ENCODE results near the gene CFAP46. TPM values are rescaled to one million over a fixed set of nuclear protein-coding genes. Genes with fewer than 3 reads are reported as not detected.
A peak's percentile ranks its signal among the peaks of the same experiment; 100 is the strongest.
"Not testable (repeated sequence)": the region's sequence is repeated elsewhere in the genome, so short reads cannot be mapped to it uniquely, and the experiment has no call there.

Gene CFAP46
- total RNA-seq, 2 experiments from 2014 or later = not detected

DNA sequence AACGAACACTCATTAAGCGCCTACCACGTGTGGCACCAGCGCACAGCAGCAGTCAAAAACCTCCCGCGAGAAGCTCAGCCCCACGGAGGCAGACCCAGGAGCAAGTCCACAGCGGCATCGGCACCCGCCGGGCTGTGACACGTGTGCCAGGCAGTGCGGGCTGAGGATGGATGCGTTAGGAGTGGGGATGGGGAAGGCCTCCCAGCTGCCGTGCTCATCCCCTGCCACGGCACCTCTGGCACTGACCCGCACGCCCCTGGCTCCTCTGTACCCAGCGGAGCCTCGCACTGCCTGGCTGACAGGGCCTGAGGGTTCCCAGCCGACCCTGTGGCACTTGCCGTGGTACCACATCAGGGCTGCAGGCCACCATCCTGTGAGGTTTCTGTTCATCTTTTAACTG, 16.8 kb downstream of the CFAP46 start:
- intact Hi-C loops (cut with DNase I, micrococcal nuclease) = no loop called here
- peaks cover 0 to 15% of the 10 kb centered on the region in 2 experiments for H3K9me3 ChIP-seq (ENCODE audit: control insufficient read depth in 1 of 2, insufficient read depth in 1 of 2, low read length in 2 of 2)
- H3K36me3 ChIP-seq (ENCODE audit: insufficient read depth, low read length) = no peaks in the 10 kb centered on the region
- H3K4me1 Mint-ChIP-seq (ENCODE audit: low read depth) = no peaks in the 10 kb centered on the region
- ChIA-PET POLR2A (no interaction called here), CTCF (no interaction called here)
- H3K9me3 Mint-ChIP-seq = no peaks in the 10 kb centered on the region
- DNase-seq (peak in 1 of 14 experiments; percentile 1), ATAC-seq (ENCODE audit: poor library complexity) (no peak)
- TF ChIP-seq, protein P1, sequence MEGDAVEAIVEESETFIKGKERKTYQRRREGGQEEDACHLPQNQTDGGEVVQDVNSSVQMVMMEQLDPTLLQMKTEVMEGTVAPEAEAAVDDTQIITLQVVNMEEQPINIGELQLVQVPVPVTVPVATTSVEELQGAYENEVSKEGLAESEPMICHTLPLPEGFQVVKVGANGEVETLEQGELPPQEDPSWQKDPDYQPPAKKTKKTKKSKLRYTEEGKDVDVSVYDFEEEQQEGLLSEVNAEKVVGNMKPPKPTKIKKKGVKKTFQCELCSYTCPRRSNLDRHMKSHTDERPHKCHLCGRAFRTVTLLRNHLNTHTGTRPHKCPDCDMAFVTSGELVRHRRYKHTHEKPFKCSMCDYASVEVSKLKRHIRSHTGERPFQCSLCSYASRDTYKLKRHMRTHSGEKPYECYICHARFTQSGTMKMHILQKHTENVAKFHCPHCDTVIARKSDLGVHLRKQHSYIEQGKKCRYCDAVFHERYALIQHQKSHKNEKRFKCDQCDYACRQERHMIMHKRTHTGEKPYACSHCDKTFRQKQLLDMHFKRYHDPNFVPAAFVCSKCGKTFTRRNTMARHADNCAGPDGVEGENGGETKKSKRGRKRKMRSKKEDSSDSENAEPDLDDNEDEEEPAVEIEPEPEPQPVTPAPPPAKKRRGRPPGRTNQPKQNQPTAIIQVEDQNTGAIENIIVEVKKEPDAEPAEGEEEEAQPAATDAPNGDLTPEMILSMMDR (IDR thresholded peaks at IDR 0.05) = no peak
- no peaks in the 10 kb centered on the region for H3K27me3 ChIP-seq (ENCODE audit: control insufficient read depth in 1 of 2, insufficient read depth in 2 of 2, low read length in 2 of 2)
- no peak overlapping the region for H3K27ac Mint-ChIP-seq
- no peaks in the 10 kb centered on the region for H3K27me3 Mint-ChIP-seq
- no peaks in the 10 kb centered on the region for H3K4me1 ChIP-seq (ENCODE audit: insufficient read depth, low read length)
- H3K4me3 Mint-ChIP-seq = no peak overlapping the region
- no peaks in the 10 kb centered on the region for H3K36me3 Mint-ChIP-seq (ENCODE audit: low read depth)
- H3K27ac ChIP-seq (ENCODE audit: low read depth in 1 of 2, low read length in 2 of 2) = no peak overlapping the region
- no peak overlapping the region for H3K4me3 ChIP-seq (ENCODE audit: low read length)

GRCh38 chr10:132925071-132925561, 17.3 kb downstream of the CFAP46 start:
- ChIA-PET CTCF (no interaction called here), POLR2A (no interaction called here)
- H3K36me3 Mint-ChIP-seq (ENCODE audit: low read depth) = no peaks in the 10 kb centered on the region
- intact Hi-C loops (cut with DNase I, micrococcal nuclease) = no loop called here
- Histone ChIP-seq H3K36me3 (ENCODE audit: insufficient read depth, low read length) (no peaks in the 10 kb centered on the region), H3K27me3 (ENCODE audit: control insufficient read depth in 1 of 2, insufficient read depth in 2 of 2, low read length in 2 of 2) (no peaks in the 10 kb centered on the region), H3K4me3 (ENCODE audit: low read length) (no peak overlapping the region), H3K27ac (ENCODE audit: low read depth in 1 of 2, low read length in 2 of 2) (no peak overlapping the region), H3K9me3 (ENCODE audit: control insufficient read depth in 1 of 2, insufficient read depth in 1 of 2, low read length in 2 of 2) (peaks cover 0 to 13% of the 10 kb centered on the region in 2 experiments), H3K4me1 (ENCODE audit: insufficient read depth, low read length) (no peaks in the 10 kb centered on the region)
- H3K4me3 Mint-ChIP-seq = no peak overlapping the region
- no peak overlapping the region for H3K27ac Mint-ChIP-seq
- no peaks in the 10 kb centered on the region for H3K9me3 Mint-ChIP-seq
- peak in 1 of 14 experiments; percentile 1 for DNase-seq
- H3K27me3 Mint-ChIP-seq = no peaks in the 10 kb centered on the region
- no peaks in the 10 kb centered on the region for H3K4me1 Mint-ChIP-seq (ENCODE audit: low read depth)
- TF ChIP-seq, protein P1 (IDR thresholded peaks at IDR 0.05) = no peak
- ATAC-seq (ENCODE audit: poor library complexity) = no peak

GRCh38 chr10:132924046-132924952, 18.1 kb downstream of the CFAP46 start:
- TF ChIP-seq, protein P1 (IDR thresholded peaks at IDR 0.05) = no peak
- CTCF ChIA-PET = no interaction called here
- Mint-ChIP-seq H3K27ac (no peak overlapping the region), H3K4me3 (no peak overlapping the region), H3K27me3 (no peaks in the 10 kb centered on the region), H3K36me3 (ENCODE audit: low read depth) (no peaks in the 10 kb centered on the region), H3K4me1 (ENCODE audit: low read depth) (no peaks in the 10 kb centered on the region), H3K9me3 (no peaks in the 10 kb centered on the region)
- DNase-seq (peak in 1 of 14 experiments; percentile 3), ATAC-seq (ENCODE audit: poor library complexity) (no peak)
- peaks cover 0 to 13% of the 10 kb centered on the region in 2 experiments for H3K9me3 ChIP-seq (ENCODE audit: control insufficient read depth in 1 of 2, insufficient read depth in 1 of 2, low read length in 2 of 2)
- H3K27ac ChIP-seq (ENCODE audit: low read depth in 1 of 2, low read length in 2 of 2) = no peak overlapping the region
- no peak overlapping the region for H3K4me3 ChIP-seq (ENCODE audit: low read length)
- H3K36me3 ChIP-seq (ENCODE audit: insufficient read depth, low read length) = no peaks in the 10 kb centered on the region
- H3K4me1 ChIP-seq (ENCODE audit: insufficient read depth, low read length) = no peaks in the 10 kb centered on the region
- no peaks in the 10 kb centered on the region for H3K27me3 ChIP-seq (ENCODE audit: control insufficient read depth in 1 of 2, insufficient read depth in 2 of 2, low read length in 2 of 2)
- POLR2A ChIA-PET = no interaction called here
- intact Hi-C loops (cut with DNase I, micrococcal nuclease) = no loop called here

GRCh38 chr10:132923384-132923783, 19.0 kb downstream of the CFAP46 start:
- H3K4me3 ChIP-seq (ENCODE audit: low read length); H3K27ac Mint-ChIP-seq; H3K9me3 Mint-ChIP-seq; H3K27me3 ChIP-seq (ENCODE audit: control insufficient read depth in 1 of 2, insufficient read depth in 2 of 2, low read length in 2 of 2); H3K4me1 ChIP-seq (ENCODE audit: insufficient read depth, low read length); H3K4me1 Mint-ChIP-seq (ENCODE audit: low read depth); intact Hi-C loops (cut with DNase I, micrococcal nuclease); DNase-seq; H3K36me3 ChIP-seq (ENCODE audit: insufficient read depth, low read length); ATAC-seq (ENCODE audit: poor library complexity); CTCF ChIA-PET; H3K4me3 Mint-ChIP-seq; H3K36me3 Mint-ChIP-seq (ENCODE audit: low read depth); H3K27ac ChIP-seq (ENCODE audit: low read depth in 1 of 2, low read length in 2 of 2); H3K27me3 Mint-ChIP-seq; POLR2A ChIA-PET: not testable (repeated sequence)
- peaks cover 0 to 13% of the 10 kb centered on the region in 2 experiments for H3K9me3 ChIP-seq (ENCODE audit: control insufficient read depth in 1 of 2, insufficient read depth in 1 of 2, low read length in 2 of 2)
